SK-N-DZ (cell line): ENCODE data around the gene KDM5B.
"Not testable (repeated sequence)": the region's sequence is repeated elsewhere in the genome, so short reads cannot be mapped to it uniquely, and the experiment has no call there.

Experiments used
- DNase-seq: peaks from one replicate; pipeline ENCODE4 v3.0.0-alpha.2; 2015; ENCODE audit warnings: low spot score

Gene KDM5B

GRCh38 chr1:202812176-202813026 lies 4.2 kb upstream of the KDM5B start:
- no peak for DNase-seq

GRCh38 chr1:202811296-202812175 lies 3.3 kb upstream of the KDM5B start:
- no peak for DNase-seq

- peak; percentile 95 for DNase-seq
Observed at GRCh38 chr1:202810615-202811295, 2.5 kb upstream of the KDM5B start, which contains the start of gene PCAT6. Gene PCAT6, plus strand, starts transcription at chr1:202810954.

- DNase-seq: no peak
Observed at GRCh38 chr1:202810193-202810614, 2.0 kb upstream of the KDM5B start.

GRCh38 chr1:202809597-202810159 lies 1.5 kb upstream of the KDM5B start:
- DNase-seq: no peak

- DNase-seq: no peak
Observed at GRCh38 chr1:202807451-202807925, 733 bp downstream of the KDM5B start.

GRCh38 chr1:202806845-202807450 lies 1.3 kb downstream of the KDM5B start:
- DNase-seq: no peak

GRCh38 chr1:202805886-202806844 lies 2.1 kb downstream of the KDM5B start:
- no peak for DNase-seq

- no peak for DNase-seq
Observed at GRCh38 chr1:202804126-202804525, 4.1 kb downstream of the KDM5B start.

GRCh38 chr1:202802998-202803932 lies 5.0 kb downstream of the KDM5B start:
- DNase-seq: no peak

GRCh38 chr1:202802034-202802433 lies 6.2 kb downstream of the KDM5B start:
- no peak for DNase-seq

GRCh38 chr1:202801175-202801574 lies 7.0 kb downstream of the KDM5B start:
- DNase-seq: no peak

GRCh38 chr1:202800742-202801141 lies 7.5 kb downstream of the KDM5B start:
- DNase-seq: no peak

GRCh38 chr1:202798792-202799331 lies 9.4 kb downstream of the KDM5B start:
- DNase-seq: no peak

- DNase-seq: no peak
Observed at GRCh38 chr1:202798260-202798659, 10.0 kb downstream of the KDM5B start.

- no peak for DNase-seq
Observed at GRCh38 chr1:202796670-202797069, 11.6 kb downstream of the KDM5B start.

GRCh38 chr1:202794931-202795330 lies 13.3 kb downstream of the KDM5B start:
- not testable (repeated sequence) for DNase-seq

- no peak for DNase-seq
Observed at GRCh38 chr1:202794051-202794740, 14.0 kb downstream of the KDM5B start.
